Hepatocyte (in vitro differentiated cells): ENCODE data around the gene MOB3B. TPM values are rescaled to one million over a fixed set of nuclear protein-coding genes. Genes with fewer than 3 reads are reported as not detected.

ENCODE experiments used
- DNase-seq: peaks from one replicate; pipeline ENCODE4 v3.0.0-alpha.2; 2016; ENCODE audit warnings: low spot score
- H2AFZ ChIP-seq: fragments of 200-600 bp; sonication (generic); 2 replicates; pipeline ENCODE4 v1.6.0; 2016; ENCODE audit warnings: antibody characterized with exemption, mild to moderate bottlenecking
- H3K27ac ChIP-seq: fragments of 200-600 bp; sonication (generic); 2 replicates; pipeline ENCODE4 v1.5.1; 2016; ENCODE audit warnings: mild to moderate bottlenecking
- H3K27me3 ChIP-seq: fragments of 200-600 bp; sonication (generic); 2 replicates; pipeline ENCODE4 v1.6.1; 2016
- H3K36me3 ChIP-seq: fragments of 200-600 bp; sonication (generic); replicated peaks from 2 replicates; pipeline ENCODE4 v1.5.1; 2016; ENCODE audit warnings: low read depth; ENCODE audit not compliant: insufficient read depth
- H3K4me1 ChIP-seq: fragments of 200-600 bp; sonication (generic); 2 replicates; pipeline ENCODE4 v1.5.1; 2016; ENCODE audit warnings: mild to moderate bottlenecking, moderate library complexity; ENCODE audit not compliant: insufficient read depth
- H3K4me2 ChIP-seq: fragments of 200-600 bp; sonication (generic); 2 replicates; pipeline ENCODE4 v1.6.0; 2016
- H3K4me3 ChIP-seq: fragments of 200-600 bp; sonication (generic); 2 replicates; pipeline ENCODE4 v1.5.1; 2016; ENCODE audit warnings: mild to moderate bottlenecking
- H3K79me2 ChIP-seq: fragments of 200-600 bp; sonication (generic); 2 replicates; pipeline ENCODE4 v1.6.0; 2017; ENCODE audit warnings: mild to moderate bottlenecking
- H3K9me2 ChIP-seq: fragments of 200-600 bp; sonication (generic); replicated peaks from 2 replicates; pipeline ENCODE4 v1.6.0; 2017; ENCODE audit warnings: mild to moderate bottlenecking; ENCODE audit not compliant: insufficient read depth
- H3K9me3 ChIP-seq: fragments of 200-600 bp; sonication (generic); 2 replicates; pipeline ENCODE4 v1.5.1; 2016; ENCODE audit warnings: low read depth, mild to moderate bottlenecking
- H4K20me1 ChIP-seq: fragments of 200-600 bp; sonication (generic); 2 replicates; pipeline ENCODE4 v1.6.0; 2016; ENCODE audit warnings: mild to moderate bottlenecking; ENCODE audit not compliant: insufficient read depth, poor library complexity, severe bottlenecking
- CTCF ChIP-seq: fragments of 200-600 bp; sonication (generic); IDR thresholded peaks from 2 replicates; pipeline ENCODE4 v1.5.1; 2016; ENCODE audit warnings: antibody characterized with exemption, mild to moderate bottlenecking; ENCODE audit not compliant: poor library complexity
- EZH2 ChIP-seq: fragments of 200-600 bp; sonication (generic); IDR thresholded peaks from 2 replicates; pipeline ENCODE4 v1.6.1; 2016; ENCODE audit warnings: antibody characterized with exemption, mild to moderate bottlenecking, borderline replicate concordance
- EZH2phosphoT487 ChIP-seq: fragments of 200-600 bp; sonication (generic); IDR thresholded peaks from one replicate; pipeline ENCODE4 v1.6.1; 2018; ENCODE audit warnings: antibody characterized with exemption, mild to moderate bottlenecking, low read depth, moderate library complexity; ENCODE audit not compliant: unreplicated experiment, severe bottlenecking
- WGBS: methylation state at CpG from one replicate; pipeline ENCODE4 v1.1.6; 2016; ENCODE audit warnings: low lambda C conversion rate; ENCODE audit errors: missing lambda C conversion rate; 5-methylcytosine and 5-hydroxymethylcytosine counted together
- polyA plus RNA-seq: library from polyadenylated mRNA; unstranded; fragments of >200 nt; fragmentation: Nextera tagmentation; extraction: Ambion mirVana; gene quantifications from 2 replicates; pipeline ENCODE4 v1.2.1, GENCODE V29; 2016
- total RNA-seq: library from RNA; depleted of rRNA; stranded (reverse); fragments of >200 nt; gene quantifications from 2 replicates; pipeline ENCODE4 v1.2.3, GENCODE V29; 2014

MOB3B gene
- total and polyA plus RNA-seq, 2 experiments from 2014 or later = 13.3 to 13.5 TPM

- H3K9me2 ChIP-seq = no peaks in the 10 kb centered on the region
- 84% methylated on average over 7 of the region's 7 CpGs for WGBS
- H3K27me3 ChIP-seq = no peaks in the 10 kb centered on the region
- no peaks in the 10 kb centered on the region for H3K79me2 ChIP-seq
- no peak overlapping the region for H3K4me2 ChIP-seq
- TF ChIP-seq CTCF = no peak
- no peak for TF ChIP-seq EZH2
- no peak for TF ChIP-seq EZH2phosphoT487
- H3K4me3 ChIP-seq = no peak overlapping the region
- no peaks in the 10 kb centered on the region for H3K9me3 ChIP-seq
- no peak for DNase-seq
- H3K27ac ChIP-seq = no peak overlapping the region
- H3K36me3 ChIP-seq = no peaks in the 10 kb centered on the region
- no peaks in the 10 kb centered on the region for H4K20me1 ChIP-seq
- H2AFZ ChIP-seq = no peak overlapping the region
- peaks cover 16% of the 10 kb centered on the region for H3K4me1 ChIP-seq
Observed at GRCh38 chr9:27537027-27537435, 7.4 kb upstream of the MOB3B start.

GRCh38 chr9:27536168-27536567 is 6.6 kb upstream of the MOB3B start:
- TF ChIP-seq EZH2phosphoT487 (no peak), CTCF (no peak), EZH2 (no peak)
- no peak overlapping the region for H2AFZ ChIP-seq

GRCh38 chr9:27535701-27536118 is 6.1 kb upstream of the MOB3B start:
- Histone ChIP-seq H2AFZ (no peak overlapping the region), H3K4me1 (peaks cover 16% of the 10 kb centered on the region), H3K9me2 (no peaks in the 10 kb centered on the region), H3K9me3 (no peaks in the 10 kb centered on the region), H4K20me1 (no peaks in the 10 kb centered on the region), H3K79me2 (no peaks in the 10 kb centered on the region), H3K27ac (no peak overlapping the region), H3K36me3 (no peaks in the 10 kb centered on the region), H3K4me3 (no peak overlapping the region), H3K4me2 (no peak overlapping the region), H3K27me3 (no peaks in the 10 kb centered on the region)
- 48% methylated on average over 3 of the region's 3 CpGs for WGBS
- TF ChIP-seq EZH2 (no peak), CTCF (peak; percentile 16), EZH2phosphoT487 (no peak)
- no peak for DNase-seq

More at GRCh38 chr9:27536168-27536567, 6.6 kb upstream of the MOB3B start:
- Histone ChIP-seq H3K9me3 (no peaks in the 10 kb centered on the region), H3K4me2 (no peak overlapping the region), H3K79me2 (no peaks in the 10 kb centered on the region), H3K27me3 (no peaks in the 10 kb centered on the region), H3K36me3 (no peaks in the 10 kb centered on the region), H3K27ac (no peak overlapping the region), H3K4me1 (peaks cover 16% of the 10 kb centered on the region), H4K20me1 (no peaks in the 10 kb centered on the region), H3K9me2 (no peaks in the 10 kb centered on the region), H3K4me3 (no peak overlapping the region)
- WGBS = 62% methylated on average over 3 of the region's 3 CpGs
- no peak for DNase-seq
